Gastrocnemius medialis (tissue), 4 donors: ENCODE results near the gene MYL11.
"Not testable (repeated sequence)": the region's sequence is repeated elsewhere in the genome, so short reads cannot be mapped to it uniquely, and the experiment has no call there.

Source experiments
- POLR2A ChIP-seq, 2 donors: fragments of 450-650 bp; IDR thresholded peaks; one replicate each; pipeline ENCODE4 v1.6.1; 2017; ENCODE audit warnings: antibody characterized with exemption in 2 of 2, mild to moderate bottlenecking in 2 of 2, moderate library complexity in 2 of 2
- TF ChIP-seq, protein P1 (sequence below), 5 experiments: fragments of 450-650 bp in 3 of 5; fragments of 200-600 bp in 2 of 5; sonication (generic) in 2 of 5; IDR thresholded peaks in 4 of 5; conservative IDR thresholded peaks in 1 of 5; 1 replicate in 4 of 5; 2 replicates in 1 of 5; pipeline ENCODE4 v1.5.1; 2016 to 2019; ENCODE audit warnings: antibody characterized with exemption in 5 of 5, mild to moderate bottlenecking in 3 of 5, moderate library complexity in 3 of 5

- TF ChIP-seq, protein P1, sequence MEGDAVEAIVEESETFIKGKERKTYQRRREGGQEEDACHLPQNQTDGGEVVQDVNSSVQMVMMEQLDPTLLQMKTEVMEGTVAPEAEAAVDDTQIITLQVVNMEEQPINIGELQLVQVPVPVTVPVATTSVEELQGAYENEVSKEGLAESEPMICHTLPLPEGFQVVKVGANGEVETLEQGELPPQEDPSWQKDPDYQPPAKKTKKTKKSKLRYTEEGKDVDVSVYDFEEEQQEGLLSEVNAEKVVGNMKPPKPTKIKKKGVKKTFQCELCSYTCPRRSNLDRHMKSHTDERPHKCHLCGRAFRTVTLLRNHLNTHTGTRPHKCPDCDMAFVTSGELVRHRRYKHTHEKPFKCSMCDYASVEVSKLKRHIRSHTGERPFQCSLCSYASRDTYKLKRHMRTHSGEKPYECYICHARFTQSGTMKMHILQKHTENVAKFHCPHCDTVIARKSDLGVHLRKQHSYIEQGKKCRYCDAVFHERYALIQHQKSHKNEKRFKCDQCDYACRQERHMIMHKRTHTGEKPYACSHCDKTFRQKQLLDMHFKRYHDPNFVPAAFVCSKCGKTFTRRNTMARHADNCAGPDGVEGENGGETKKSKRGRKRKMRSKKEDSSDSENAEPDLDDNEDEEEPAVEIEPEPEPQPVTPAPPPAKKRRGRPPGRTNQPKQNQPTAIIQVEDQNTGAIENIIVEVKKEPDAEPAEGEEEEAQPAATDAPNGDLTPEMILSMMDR (IDR thresholded peaks at IDR 0.05 in 4 of 5, conservative IDR thresholded peaks at IDR 0.05 in 1 of 5), result not testable (repeated sequence)
- not testable (repeated sequence) for TF ChIP-seq POLR2A (IDR thresholded peaks at IDR 0.05)
Observed at GRCh38 chr16:30337964-30338357, 36.6 kb upstream of the MYL11 start.
